Astrocyte (in vitro differentiated cells and primary cell): ENCODE results near the gene PDLIM7.

ENCODE experiments used
- EZH2 ChIP-seq: IDR thresholded peaks from 2 replicates; pipeline ENCODE4 v1.6.1; 2012; ENCODE audit warnings: mild to moderate bottlenecking, low read length, inconsistent platforms; ENCODE audit not compliant: insufficient read depth
- TF ChIP-seq, protein P1 (sequence below): IDR thresholded peaks from 2 replicates; pipeline ENCODE4 v1.5.1; 2011; ENCODE audit warnings: low read depth, mild to moderate bottlenecking, inconsistent platforms, low read length, moderate library complexity; ENCODE audit not compliant: insufficient read depth

GRCh38 chr5:177472460-177473442, 24.7 kb downstream of the PDLIM7 start:
- TF ChIP-seq, protein P1, sequence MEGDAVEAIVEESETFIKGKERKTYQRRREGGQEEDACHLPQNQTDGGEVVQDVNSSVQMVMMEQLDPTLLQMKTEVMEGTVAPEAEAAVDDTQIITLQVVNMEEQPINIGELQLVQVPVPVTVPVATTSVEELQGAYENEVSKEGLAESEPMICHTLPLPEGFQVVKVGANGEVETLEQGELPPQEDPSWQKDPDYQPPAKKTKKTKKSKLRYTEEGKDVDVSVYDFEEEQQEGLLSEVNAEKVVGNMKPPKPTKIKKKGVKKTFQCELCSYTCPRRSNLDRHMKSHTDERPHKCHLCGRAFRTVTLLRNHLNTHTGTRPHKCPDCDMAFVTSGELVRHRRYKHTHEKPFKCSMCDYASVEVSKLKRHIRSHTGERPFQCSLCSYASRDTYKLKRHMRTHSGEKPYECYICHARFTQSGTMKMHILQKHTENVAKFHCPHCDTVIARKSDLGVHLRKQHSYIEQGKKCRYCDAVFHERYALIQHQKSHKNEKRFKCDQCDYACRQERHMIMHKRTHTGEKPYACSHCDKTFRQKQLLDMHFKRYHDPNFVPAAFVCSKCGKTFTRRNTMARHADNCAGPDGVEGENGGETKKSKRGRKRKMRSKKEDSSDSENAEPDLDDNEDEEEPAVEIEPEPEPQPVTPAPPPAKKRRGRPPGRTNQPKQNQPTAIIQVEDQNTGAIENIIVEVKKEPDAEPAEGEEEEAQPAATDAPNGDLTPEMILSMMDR = no peak
- TF ChIP-seq EZH2 = no peak
